HG03103 (cell line): ENCODE results near the gene FOLR1.
"Not testable (repeated sequence)": the region's sequence is repeated elsewhere in the genome, so short reads cannot be mapped to it uniquely, and the experiment has no call there.

Source experiments
- ATAC-seq: cut with Tn5 transposase; IDR thresholded peaks from one replicate; pipeline ENCODE4 v1.9.1; 2021; ENCODE audit warnings: low read depth; ENCODE audit not compliant: unreplicated experiment

The FOLR1 gene

DNA sequence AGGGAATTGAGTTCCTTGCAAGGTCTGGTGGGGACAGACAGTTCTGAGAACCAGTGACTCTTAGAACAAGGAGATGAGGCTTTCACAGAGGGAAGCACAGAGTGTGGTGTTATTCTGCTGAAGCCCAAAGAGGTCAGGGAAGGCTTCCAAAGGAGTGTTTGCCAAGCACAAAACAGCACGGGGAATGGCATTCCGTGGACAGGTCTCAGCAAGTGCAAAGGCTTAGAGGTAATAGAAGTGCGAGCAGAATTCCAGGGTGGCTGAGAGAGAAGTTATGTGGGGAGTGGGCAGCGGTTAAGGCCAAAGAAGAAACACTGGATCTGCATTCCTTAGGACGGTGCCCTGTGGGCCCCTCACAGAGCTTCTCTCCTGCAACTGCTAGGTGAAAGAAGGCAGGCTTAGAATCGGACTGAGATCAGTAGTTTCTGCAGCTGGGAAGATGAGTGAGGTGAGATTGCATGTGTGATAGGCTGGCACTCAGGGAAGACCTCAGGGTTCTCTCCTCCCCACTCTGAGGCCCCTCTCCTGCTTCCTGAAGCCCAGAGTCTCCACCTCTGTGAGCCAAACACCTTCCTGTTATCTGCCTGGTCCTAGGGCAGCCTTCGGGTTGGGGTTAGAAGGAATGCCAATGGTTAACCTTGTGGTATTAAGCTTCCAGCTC is 10.9 kb upstream of the FOLR1 start:
- ATAC-seq, result not testable (repeated sequence)

DNA sequence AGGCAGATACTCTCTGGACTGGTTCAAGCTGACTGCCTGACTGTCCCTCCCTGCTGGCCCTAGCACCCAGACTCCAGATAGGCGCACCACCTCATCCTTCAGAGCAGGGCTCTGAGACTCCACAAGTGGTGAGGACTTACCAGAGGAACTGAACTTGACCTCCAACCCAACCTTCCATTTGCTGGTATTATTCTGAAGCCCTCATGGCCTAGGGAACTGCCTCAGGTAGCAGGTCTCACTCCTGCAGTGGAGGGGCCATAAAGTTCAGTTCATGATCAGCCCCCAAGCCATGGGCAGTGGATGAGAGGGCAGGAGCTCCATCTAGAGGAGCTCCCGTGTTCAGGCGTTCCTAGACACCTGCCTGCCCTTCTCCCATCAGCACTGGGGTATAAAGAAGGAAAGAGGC is 10.4 kb upstream of the FOLR1 start:
- ATAC-seq, result not testable (repeated sequence)

DNA sequence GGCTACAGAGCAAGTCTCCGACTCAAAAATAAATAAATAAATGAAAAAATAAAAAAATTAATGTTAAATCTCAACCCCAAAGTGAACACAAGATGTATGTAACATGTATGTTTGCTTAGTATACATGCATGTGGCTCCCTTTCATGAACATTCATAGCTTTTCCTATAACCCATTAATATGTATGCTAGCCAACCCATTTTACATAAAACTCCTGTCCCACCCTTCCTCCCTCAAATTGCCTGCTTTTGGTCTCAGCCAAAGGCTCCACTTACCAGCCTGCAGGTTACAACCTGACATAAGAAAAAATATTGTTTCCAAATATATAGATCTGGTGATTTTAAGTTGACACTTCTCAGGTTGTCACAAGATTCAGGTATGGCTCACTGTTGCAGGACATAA is 3.7 kb upstream of the FOLR1 start:
- ATAC-seq, result no peak

DNA sequence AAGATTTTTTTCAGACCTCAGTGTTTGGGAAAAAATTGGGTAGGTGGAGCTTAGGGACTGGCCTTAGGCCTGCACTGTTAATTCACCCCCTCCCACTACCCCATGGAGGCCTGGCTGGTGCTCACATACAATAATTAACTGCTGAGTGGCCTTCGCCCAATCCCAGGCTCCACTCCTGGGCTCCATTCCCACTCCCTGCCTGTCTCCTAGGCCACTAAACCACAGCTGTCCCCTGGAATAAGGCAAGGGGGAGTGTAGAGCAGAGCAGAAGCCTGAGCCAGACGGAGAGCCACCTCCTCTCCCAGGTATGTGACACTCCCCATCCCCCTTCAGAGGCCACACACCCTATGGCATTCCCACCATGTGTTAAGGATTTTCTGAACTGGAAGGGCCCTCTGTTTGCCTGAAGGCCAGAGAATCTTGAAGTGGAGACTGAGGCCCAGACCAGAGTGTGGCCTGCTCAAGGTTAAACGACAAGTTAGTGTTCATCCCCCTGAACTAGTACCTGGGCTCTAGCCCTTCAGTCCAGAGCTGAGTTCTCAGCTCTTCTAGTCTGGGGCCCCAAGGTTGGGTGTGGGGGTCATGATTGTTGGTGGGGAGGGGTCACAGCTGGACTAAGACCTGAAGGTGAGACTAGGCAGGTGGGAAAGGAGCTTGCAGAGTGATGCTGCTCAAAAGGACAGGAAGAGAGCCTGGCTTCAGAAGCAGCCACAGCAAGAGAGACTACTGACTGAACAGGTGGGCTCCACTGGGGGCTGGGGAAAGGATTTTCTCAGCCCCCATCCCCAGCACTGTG is 2.3 kb upstream of the FOLR1 start:
- ATAC-seq, result no peak

DNA sequence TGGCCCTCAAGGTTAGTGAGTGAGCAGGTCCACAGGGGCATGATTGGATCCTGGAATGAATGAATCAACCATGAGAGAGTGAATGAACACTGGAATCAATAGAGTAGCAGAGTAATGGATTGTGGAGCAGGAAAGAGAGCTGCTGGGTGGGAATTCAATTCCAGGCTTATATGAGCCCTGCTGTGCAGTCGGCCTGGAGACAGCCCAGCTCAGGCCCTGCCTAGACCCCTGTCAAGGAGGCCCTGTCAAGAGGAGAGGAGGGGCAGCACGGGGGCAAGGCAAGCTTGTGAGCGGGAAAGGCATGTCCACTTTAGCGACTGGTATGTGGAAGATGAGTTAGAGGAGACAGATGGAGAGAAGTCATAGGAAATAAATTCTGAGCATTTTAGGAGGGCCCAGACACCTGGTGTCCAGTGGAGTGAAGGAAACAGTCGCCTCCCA is 1.3 kb upstream of the FOLR1 start:
- ATAC-seq, result no peak

DNA sequence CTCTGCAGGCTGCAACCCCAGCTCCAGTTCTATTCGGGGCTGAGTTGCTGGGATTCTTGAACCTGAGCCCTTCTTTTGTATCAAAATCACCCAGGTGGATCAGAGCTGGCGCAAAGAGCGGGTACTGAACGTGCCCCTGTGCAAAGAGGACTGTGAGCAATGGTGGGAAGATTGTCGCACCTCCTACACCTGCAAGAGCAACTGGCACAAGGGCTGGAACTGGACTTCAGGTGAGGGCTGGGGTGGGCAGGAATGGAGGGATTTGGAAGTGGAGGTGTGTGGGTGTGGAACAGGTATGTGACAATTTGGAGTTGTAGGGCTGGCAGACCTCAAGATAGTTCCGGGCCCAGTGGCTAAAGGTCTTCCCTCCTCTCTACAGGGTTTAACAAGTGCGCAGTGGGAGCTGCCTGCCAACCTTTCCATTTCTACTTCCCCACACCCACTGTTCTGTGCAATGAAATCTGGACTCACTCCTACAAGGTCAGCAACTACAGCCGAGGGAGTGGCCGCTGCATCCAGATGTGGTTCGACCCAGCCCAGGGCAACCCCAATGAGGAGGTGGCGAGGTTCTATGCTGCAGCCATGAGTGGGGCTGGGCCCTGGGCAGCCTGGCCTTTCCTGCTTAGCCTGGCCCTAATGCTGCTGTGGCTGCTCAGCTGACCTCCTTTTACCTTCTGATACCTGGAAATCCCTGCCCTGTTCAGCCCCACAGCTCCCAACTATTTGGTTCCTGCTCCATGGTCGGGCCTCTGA is 3.8 kb downstream of the FOLR1 start:
- no peak for ATAC-seq

DNA sequence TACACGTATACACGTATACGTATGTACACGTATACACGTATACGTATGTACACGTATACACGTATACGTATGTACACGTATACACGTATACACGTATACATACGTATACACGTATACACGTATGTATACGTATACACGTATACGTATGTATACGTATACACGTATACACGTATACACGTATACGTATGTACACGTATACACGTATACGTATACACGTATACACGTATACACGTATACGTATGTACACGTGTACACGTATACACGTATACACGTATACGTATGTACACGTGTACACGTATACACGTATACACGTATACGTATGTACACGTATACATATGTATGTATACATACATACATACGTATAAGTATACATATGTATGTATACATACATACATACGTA is 9.5 kb downstream of the FOLR1 start:
- not testable (repeated sequence) for ATAC-seq

DNA sequence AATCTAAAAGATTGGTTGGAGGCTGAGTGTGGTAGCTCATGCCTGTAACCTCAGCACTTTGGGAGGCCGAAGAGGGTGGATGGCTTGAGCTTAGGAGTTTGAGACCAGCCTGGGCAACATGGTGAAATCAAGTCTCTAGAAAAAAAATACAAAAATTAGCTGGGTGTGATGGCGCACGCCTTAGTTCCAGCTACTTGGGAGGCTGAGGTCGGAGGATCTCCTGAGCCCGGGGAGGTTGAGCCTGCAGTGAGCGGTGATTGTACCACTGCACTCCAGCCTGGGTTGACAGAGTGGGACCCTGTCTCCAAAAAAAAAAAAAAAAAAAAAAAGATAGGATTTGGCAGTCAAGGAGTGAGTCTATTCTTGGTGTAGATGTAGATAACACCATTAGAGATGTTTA is 10.6 kb downstream of the FOLR1 start:
- ATAC-seq, result no peak

DNA sequence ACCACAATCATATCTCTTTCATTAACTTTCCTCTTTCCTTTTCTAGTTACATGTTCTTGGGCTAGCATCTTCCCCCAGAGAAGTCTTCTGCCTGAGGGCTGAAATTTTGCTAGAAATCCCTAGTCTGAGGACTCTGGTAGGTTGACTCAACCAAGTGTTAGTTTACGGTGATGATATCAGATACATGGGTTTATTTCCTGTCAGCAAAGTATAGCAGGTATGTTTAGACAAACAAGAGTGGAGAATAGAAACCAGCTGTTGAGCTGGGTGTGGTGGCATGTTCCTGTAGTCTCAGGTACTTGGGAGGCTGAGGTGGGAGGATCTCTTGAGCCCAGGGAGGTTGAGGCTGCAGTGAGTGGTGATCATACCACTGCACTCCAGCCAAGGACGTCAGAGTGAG is 11.2 kb downstream of the FOLR1 start:
- no peak for ATAC-seq

DNA sequence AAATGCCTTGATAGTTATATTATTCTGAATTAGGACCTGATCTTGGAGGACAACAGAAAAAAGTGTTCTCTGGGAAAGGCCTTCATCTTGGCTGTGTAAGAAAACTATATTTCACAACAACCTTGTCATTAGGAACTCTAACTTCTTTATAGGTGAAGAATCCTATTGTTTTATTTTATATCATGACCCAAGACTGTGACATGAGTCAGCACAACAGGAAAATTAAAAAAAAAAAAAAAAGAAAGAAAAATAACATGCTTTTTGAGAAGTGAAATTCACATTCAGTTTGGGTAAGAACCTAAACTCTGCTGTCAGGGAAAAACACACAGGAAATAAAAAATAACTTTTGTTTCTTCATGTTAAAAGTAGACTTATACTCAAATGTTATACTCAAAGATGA is 12.9 kb downstream of the FOLR1 start:
- no peak for ATAC-seq

DNA sequence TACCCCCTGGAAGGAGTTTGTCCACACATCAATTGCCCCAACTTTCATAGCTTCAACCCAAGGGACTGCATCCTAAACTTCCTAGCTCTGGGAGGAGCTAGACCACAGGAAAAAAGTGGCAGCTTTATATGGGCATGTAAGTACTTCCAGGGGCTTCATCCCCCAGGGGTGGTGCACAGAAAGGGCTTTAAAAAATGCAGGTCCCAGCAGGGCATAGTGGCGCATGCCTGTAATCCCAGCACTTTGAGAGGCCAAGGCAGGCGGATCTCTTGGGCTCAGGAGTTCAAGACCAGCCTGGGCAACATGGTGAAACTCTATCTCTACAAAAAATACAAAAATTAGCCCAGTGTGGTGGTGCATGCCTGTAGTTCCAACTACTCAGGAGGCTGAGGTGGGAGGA is 14.9 kb downstream of the FOLR1 start:
- not testable (repeated sequence) for ATAC-seq

DNA sequence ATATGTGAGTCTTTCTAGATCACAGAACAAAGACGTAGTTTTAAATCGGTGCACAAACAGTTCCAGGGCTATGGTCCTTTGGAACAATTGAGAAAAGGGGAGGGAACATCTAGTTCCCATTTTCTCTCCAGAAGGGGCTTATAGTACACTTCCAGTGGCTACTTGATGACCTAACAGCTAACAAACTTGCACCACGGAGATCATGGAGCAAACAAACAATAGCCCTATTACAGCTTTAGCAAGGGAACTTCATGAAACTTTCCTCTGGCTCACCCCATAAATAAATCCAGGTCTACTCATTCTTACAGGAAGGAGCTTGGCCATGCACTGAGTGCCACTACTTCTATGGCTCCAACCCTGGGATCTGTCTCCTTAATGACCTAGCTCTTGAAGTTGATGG is 16.3 kb downstream of the FOLR1 start:
- no peak for ATAC-seq

DNA sequence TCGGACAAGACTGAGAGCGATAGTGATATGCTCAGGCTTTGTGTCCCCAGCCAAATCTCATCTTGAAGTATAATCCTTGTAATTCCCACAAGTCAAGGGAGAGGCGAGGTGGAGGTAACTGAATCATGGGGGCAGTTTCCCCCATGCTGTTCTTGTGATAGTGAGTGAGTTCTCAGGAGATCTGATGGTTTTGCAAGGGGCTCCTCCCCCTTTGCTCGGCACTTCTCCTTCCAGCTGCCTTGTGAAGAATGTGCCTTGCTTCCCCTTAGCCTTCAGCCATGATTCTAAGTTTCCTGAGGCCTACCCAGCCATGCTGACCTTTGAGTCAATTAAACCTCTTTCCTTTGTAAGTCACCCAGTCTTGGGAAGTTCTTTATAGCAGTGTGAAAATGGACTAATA is 17.2 kb downstream of the FOLR1 start:
- ATAC-seq, result no peak

DNA sequence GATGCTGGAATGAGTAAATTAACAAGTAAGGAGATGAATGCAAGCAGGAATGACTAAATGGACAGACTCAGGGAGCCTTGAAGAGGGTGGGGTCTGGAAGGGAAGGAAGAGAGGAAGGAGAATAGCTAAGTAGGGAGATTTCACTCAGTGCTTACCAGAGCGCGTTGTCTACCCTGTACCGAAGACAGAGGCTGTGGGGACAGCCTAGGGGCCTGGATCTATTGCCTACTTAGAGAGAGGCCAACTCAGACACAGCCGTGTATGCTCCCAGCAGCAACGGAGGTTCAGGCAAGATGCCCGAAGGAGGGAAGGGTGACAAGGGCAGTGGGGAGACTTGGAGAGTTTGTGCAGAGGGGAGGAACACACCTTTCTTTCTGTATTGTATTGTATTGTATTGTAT is 24.7 kb downstream of the FOLR1 start, which contains the start of gene FOLR2:
Gene FOLR2, plus strand, starts transcription at position 157 of the 400 bp plus-strand sequence. CDS start 1,791 bp downstream, outside the sequence.
- no peak for ATAC-seq

DNA sequence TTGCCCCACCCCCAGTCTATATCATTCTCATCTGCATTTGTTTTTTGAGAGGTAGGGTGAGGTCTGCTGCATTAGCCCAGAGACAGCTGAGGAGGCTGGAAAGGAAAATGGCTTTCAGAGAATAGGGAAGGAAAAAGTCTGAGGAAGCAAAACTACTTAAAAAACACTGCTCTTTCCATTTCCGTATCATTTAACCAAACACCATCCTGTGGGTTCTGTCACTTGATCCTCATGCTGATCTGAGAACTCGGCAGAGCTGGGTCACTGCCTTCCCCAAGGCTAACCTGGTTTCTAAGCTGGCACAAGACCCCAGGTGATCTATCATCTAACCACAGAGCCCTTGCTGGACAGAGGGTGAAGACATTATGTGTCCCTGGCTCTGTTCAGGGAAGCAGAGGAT is 25.9 kb downstream of the FOLR1 start:
- ATAC-seq, result no peak

DNA sequence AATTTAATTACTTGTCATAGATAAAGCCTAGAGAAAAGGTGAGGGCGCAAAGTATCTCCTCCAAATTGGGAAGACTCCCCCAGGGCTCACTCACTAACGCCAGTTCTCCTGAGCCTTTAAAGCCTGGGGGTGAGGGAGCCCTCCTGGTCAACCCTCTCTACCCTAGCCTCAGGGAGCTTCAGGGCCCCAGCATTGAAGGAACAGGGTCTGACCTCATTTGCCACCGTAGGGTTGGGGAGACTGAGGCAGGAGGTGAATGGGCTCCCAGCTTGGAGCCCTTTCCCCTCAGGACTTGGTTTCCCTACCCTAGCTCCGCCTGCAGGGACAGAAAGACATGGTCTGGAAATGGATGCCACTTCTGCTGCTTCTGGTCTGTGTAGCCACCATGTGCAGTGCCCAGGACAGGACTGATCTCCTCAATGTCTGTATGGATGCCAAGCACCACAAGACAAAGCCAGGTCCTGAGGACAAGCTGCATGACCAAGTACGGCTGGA is 26.4 kb downstream of the FOLR1 start:
- no peak for ATAC-seq

DNA sequence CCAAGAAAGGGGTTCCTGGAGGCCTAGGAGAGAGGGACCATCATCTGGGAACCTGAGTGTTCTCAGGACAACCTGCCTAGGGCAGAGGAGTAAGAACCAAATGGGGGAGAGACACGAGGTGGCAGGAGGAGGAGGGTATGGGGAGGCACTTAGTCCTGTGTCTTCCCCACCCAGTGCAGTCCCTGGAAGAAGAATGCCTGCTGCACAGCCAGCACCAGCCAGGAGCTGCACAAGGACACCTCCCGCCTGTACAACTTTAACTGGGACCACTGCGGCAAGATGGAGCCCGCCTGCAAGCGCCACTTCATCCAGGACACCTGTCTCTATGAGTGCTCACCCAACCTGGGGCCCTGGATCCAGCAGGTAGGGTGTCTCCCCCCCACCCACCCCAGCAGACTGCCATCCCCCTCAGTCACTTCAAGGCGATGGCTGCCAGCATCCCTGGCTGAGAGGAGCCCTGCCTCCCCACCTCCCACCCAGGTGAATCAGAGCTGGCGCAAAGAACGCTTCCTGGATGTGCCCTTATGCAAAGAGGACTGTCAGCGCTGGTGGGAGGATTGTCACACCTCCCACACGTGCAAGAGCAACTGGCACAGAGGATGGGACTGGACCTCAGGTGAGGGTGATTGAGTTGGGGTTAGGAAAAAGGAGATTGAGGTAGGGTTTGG is 28.9 kb downstream of the FOLR1 start:
- no peak for ATAC-seq

DNA sequence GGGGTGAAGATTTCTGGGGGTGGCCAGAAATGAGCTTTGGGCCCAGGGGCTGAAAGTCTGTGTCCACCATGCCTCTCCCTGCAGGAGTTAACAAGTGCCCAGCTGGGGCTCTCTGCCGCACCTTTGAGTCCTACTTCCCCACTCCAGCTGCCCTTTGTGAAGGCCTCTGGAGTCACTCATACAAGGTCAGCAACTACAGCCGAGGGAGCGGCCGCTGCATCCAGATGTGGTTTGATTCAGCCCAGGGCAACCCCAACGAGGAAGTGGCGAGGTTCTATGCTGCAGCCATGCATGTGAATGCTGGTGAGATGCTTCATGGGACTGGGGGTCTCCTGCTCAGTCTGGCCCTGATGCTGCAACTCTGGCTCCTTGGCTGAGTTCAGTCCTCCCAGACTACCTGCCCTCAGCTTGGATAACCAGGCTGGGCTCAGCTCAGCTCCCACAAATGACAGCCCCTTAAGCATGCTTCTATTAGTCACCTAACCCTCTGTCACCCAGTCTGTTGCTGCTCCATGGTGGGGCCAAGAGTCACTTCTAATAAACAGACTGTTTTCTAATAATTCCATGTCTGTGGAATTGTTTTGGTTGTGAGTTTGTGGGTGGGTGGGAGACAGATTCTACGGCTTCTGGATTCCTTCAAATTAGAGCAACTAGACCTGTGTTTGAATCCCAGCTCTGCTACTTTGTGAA is 29.6 kb downstream of the FOLR1 start:
- ATAC-seq, result no peak

DNA sequence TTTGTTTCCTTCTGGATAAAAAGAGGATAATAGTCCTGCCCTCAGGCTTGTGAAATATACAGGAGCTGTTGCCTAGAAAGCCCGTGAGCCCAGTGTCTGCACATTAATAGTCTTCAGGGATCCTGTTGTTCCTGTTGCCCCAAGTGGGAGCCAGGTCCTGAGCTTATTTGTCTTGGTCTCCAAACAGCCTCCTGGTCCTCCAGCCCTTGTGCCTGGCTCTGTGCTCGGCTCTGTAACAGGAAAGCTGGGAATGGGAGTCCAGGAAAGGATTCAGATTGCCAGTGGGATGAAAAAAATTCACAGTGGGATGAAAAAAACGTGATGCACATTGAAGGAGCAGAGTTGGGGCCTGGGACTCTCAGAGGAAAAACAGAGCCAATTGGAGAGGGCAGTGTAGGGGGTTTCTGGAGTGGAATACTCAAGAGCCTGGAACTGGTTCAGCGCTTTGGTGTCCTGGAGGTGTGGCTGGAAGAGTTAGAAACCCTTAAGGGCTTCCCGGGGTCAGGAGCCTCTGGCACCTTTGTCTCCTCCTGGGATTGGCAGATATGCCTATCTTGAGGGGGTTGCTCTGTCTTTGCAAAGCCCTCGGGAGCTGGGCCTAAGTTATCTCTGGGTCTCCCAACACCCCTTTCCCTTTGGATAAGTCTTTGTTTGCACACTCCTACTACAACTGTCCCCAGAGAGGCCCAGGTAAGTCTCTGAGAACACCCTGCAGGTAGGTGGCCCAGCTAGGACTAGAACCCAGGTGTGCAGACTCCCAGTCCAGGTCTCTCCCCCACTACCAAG is 30.4 kb downstream of the FOLR1 start:
- ATAC-seq, result no peak
